Liver (tissue), 9 donors: Measurements from ENCODE around the gene RBM34. TPM values are rescaled to one million over a fixed set of nuclear protein-coding genes. Genes with fewer than 3 reads are reported as not detected.
A peak's percentile ranks its signal among the peaks of the same experiment; 100 is the strongest.

Experiments used
- DNase-seq: peaks from one replicate; pipeline ENCODE4 v3.0.0-alpha.2; 2017; ENCODE audit warnings: low spot score
- H3K27ac ChIP-seq, 2 donors: one replicate each; pipeline ENCODE4 v1.7.0; 2013; ENCODE audit warnings: inconsistent platforms in 2 of 2, low read length in 2 of 2, control low read depth in 1 of 2, low read depth in 1 of 2, mild to moderate bottlenecking in 1 of 2
- H3K27me3 ChIP-seq, 4 donors: one replicate each; pipeline versions ENCODE4 v1.6.1 to v1.7.0; 2013; ENCODE audit warnings: low read length in 3 of 4, inconsistent platforms in 1 of 4, mild to moderate bottlenecking in 1 of 4, moderate library complexity in 1 of 4; ENCODE audit not compliant: control insufficient read depth in 4 of 4, insufficient read depth in 4 of 4
- H3K36me3 ChIP-seq, 4 donors: one replicate each; pipeline versions ENCODE4 v1.6.1 to v1.7.0; 2013; ENCODE audit warnings: low read length in 3 of 4, mild to moderate bottlenecking in 3 of 4, low read depth in 1 of 4, moderate library complexity in 1 of 4; ENCODE audit not compliant: control insufficient read depth in 4 of 4, insufficient read depth in 3 of 4
- H3K4me1 ChIP-seq, 4 donors: one replicate each; pipeline versions ENCODE4 v1.6.1 to v1.7.0; 2013; ENCODE audit warnings: low read length in 3 of 4, mild to moderate bottlenecking in 3 of 4, moderate library complexity in 1 of 4; ENCODE audit not compliant: control insufficient read depth in 4 of 4, insufficient read depth in 4 of 4
- H3K4me3 ChIP-seq, 3 donors: one replicate each; pipeline versions ENCODE4 v1.6.1 to v1.7.0; 2013; ENCODE audit warnings: low read length in 3 of 3, control low read depth in 1 of 3, low read depth in 1 of 3, mild to moderate bottlenecking in 1 of 3
- H3K9ac ChIP-seq, 2 donors: one replicate each; pipeline ENCODE4 v1.7.0; 2013; ENCODE audit warnings: low read length in 2 of 2, mild to moderate bottlenecking in 2 of 2, moderate library complexity in 2 of 2, control low read depth in 1 of 2, low read depth in 1 of 2
- H3K9me3 ChIP-seq, 4 donors: one replicate each; pipeline versions ENCODE4 v1.6.1 to v1.7.0; 2013; ENCODE audit warnings: low read length in 3 of 4; ENCODE audit not compliant: control insufficient read depth in 4 of 4
- ATF3 ChIP-seq: IDR thresholded peaks from 2 replicates; pipeline ENCODE4 v1.6.1; 2016; ENCODE audit warnings: antibody characterized with exemption
- CTCF ChIP-seq: fragments of 150-350 bp; IDR thresholded peaks from 2 replicates; pipeline ENCODE4 v1.5.1; 2017; ENCODE audit warnings: improper control_type of control experiment, low read depth, low read length; ENCODE audit not compliant: missing input control
- EGR1 ChIP-seq, 2 donors: IDR thresholded peaks; 2 replicates each; pipeline ENCODE4 v1.6.1; 2016 to 2018; ENCODE audit warnings: antibody characterized with exemption in 2 of 2, low read depth in 2 of 2
- FOXA1 ChIP-seq: IDR thresholded peaks from 2 replicates; pipeline ENCODE4 v1.6.1; 2016; ENCODE audit warnings: antibody characterized with exemption
- FOXA2 ChIP-seq: IDR thresholded peaks from 2 replicates; pipeline ENCODE4 v1.6.1; 2016; ENCODE audit warnings: antibody characterized with exemption
- GABPA ChIP-seq, 2 donors: IDR thresholded peaks in 1 of 2; conservative IDR thresholded peaks in 1 of 2; 2 replicates each; pipeline ENCODE4 v1.6.1; 2016; ENCODE audit warnings: antibody characterized with exemption in 2 of 2, mild to moderate bottlenecking in 1 of 2, moderate library complexity in 1 of 2
- HNF4A ChIP-seq, 2 donors: conservative IDR thresholded peaks; 2 replicates each; pipeline ENCODE4 v1.6.1; 2016; ENCODE audit warnings: antibody characterized with exemption in 2 of 2, mild to moderate bottlenecking in 2 of 2
- HNF4G ChIP-seq: IDR thresholded peaks from 2 replicates; pipeline ENCODE4 v1.6.1; 2016; ENCODE audit warnings: antibody characterized with exemption
- JUND ChIP-seq, 2 donors: IDR thresholded peaks; 2 replicates each; pipeline ENCODE4 v1.6.1; 2016; ENCODE audit warnings: antibody characterized with exemption in 2 of 2
- NR2F2 ChIP-seq: IDR thresholded peaks from 2 replicates; pipeline ENCODE4 v1.6.1; 2016; ENCODE audit warnings: antibody characterized with exemption
- RAD21 ChIP-seq, 2 donors: IDR thresholded peaks; 2 replicates each; pipeline ENCODE4 v1.6.1; 2016; ENCODE audit warnings: antibody characterized with exemption in 2 of 2, mild to moderate bottlenecking in 2 of 2
- RXRA ChIP-seq, 2 donors: IDR thresholded peaks; 2 replicates each; pipeline ENCODE4 v1.6.1; 2017 to 2018; ENCODE audit warnings: antibody characterized with exemption in 2 of 2, mild to moderate bottlenecking in 1 of 2
- SP1 ChIP-seq: IDR thresholded peaks from 2 replicates; pipeline ENCODE4 v1.6.1; 2018; ENCODE audit warnings: antibody characterized with exemption, mild to moderate bottlenecking
- TAF1 ChIP-seq: conservative IDR thresholded peaks from 2 replicates; pipeline ENCODE4 v1.6.1; 2016; ENCODE audit warnings: antibody characterized with exemption, mild to moderate bottlenecking
- YY1 ChIP-seq: IDR thresholded peaks from 2 replicates; pipeline ENCODE4 v1.6.1; 2016; ENCODE audit warnings: antibody characterized with exemption, mild to moderate bottlenecking
- WGBS: extraction: QIAGEN DNeasy Blood & Tissue Kit; methylation state at CpG from one replicate; pipeline ENCODE4 v1.1.7; 2013; 5-methylcytosine and 5-hydroxymethylcytosine counted together
- polyA plus RNA-seq, 2 donors: library from polyadenylated mRNA; stranded (reverse) in 1 of 2; unstranded in 1 of 2; fragments of 200-250 nt in 1 of 2; fragments of >200 nt in 1 of 2; fragmentation: Nextera tagmentation in 1 of 2; extraction: Ambion mirVana in 1 of 2; gene quantifications; one replicate each; pipeline versions ENCODE4 v1.2.1 to v1.2.3, GENCODE V29; 2013 to 2015
- total RNA-seq, 2 donors: library from RNA; depleted of rRNA; stranded (reverse); fragments of >200 nt; gene quantifications; one replicate each; pipeline ENCODE4 v1.2.3, GENCODE V29; 2014
- TF ChIP-seq, protein P1 (sequence below): IDR thresholded peaks from 2 replicates; pipeline ENCODE4 v1.6.1; 2016; ENCODE audit warnings: antibody characterized with exemption, mild to moderate bottlenecking
- TF ChIP-seq, protein P2 (sequence below): IDR thresholded peaks from 2 replicates; pipeline ENCODE4 v1.6.1; 2016; ENCODE audit warnings: antibody characterized with exemption
- donor health status: healthy.
- donor health status: healthy.
- donor health status: healthy.
- donor health status: healthy.
- donor health status: healthy.

RBM34 gene
- total and polyA plus RNA-seq, 4 donors = 15.6 to 30.2 (median 18.8) TPM

DNA sequence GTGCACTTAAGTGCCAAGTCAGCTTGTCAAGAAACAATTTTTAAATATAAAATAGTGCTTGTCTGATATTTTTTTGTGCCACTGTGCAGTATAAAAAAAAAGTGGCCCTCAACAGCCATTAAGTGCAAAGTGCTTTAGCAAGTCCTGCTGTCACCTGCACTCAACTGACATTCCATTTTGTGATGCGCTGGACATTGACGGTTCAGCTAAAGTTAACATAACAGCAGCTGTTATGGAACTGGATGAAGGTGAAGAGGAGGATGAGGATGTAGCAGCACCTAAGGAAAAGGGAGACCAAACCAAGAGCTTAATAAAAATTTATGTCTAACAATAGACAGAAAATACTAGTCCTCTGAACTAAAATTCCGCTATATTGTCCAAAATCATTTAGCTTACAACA is 7.3 kb upstream of the RBM34 start:
- no peak overlapping the region for H3K9ac ChIP-seq
- H3K4me3 ChIP-seq = no peak overlapping the region
- peaks cover 9 to 21% (median 14%) of the 10 kb centered on the region in 4 donors for H3K36me3 ChIP-seq
- 97% methylated on average over 3 of the region's 3 CpGs for WGBS
- DNase-seq = no peak
- no peak overlapping the region for H3K27ac ChIP-seq
- H3K27me3 ChIP-seq = no peaks in the 10 kb centered on the region
- no peaks in the 10 kb centered on the region for H3K4me1 ChIP-seq
- no peaks in the 10 kb centered on the region for H3K9me3 ChIP-seq
- TF ChIP-seq RXRA (IDR thresholded peaks at IDR 0.05) (no peak), ATF3 (no peak), SP1 (no peak), EGR1 (IDR thresholded peaks at IDR 0.05; ENCODE audit: low read depth in 2 of 2) (no peak), YY1 (no peak), TAF1 (no peak)

- H3K27me3 ChIP-seq = no peaks in the 10 kb centered on the region
- DNase-seq = no peak
- TF ChIP-seq HNF4G (no peak), RAD21 (IDR thresholded peaks at IDR 0.05) (no peak), HNF4A (conservative IDR thresholded peaks at IDR 0.05) (no peak), FOXA1 (no peak), CTCF (no peak), FOXA2 (no peak), EGR1 (IDR thresholded peaks at IDR 0.05; ENCODE audit: low read depth in 2 of 2) (no peak), GABPA (IDR thresholded peaks at IDR 0.05 in 1 of 2, conservative IDR thresholded peaks at IDR 0.05 in 1 of 2) (no peak), YY1 (no peak), ATF3 (no peak), JUND (IDR thresholded peaks at IDR 0.05) (no peak), SP1 (no peak), NR2F2 (no peak), TAF1 (no peak)
- TF ChIP-seq, protein P1, sequence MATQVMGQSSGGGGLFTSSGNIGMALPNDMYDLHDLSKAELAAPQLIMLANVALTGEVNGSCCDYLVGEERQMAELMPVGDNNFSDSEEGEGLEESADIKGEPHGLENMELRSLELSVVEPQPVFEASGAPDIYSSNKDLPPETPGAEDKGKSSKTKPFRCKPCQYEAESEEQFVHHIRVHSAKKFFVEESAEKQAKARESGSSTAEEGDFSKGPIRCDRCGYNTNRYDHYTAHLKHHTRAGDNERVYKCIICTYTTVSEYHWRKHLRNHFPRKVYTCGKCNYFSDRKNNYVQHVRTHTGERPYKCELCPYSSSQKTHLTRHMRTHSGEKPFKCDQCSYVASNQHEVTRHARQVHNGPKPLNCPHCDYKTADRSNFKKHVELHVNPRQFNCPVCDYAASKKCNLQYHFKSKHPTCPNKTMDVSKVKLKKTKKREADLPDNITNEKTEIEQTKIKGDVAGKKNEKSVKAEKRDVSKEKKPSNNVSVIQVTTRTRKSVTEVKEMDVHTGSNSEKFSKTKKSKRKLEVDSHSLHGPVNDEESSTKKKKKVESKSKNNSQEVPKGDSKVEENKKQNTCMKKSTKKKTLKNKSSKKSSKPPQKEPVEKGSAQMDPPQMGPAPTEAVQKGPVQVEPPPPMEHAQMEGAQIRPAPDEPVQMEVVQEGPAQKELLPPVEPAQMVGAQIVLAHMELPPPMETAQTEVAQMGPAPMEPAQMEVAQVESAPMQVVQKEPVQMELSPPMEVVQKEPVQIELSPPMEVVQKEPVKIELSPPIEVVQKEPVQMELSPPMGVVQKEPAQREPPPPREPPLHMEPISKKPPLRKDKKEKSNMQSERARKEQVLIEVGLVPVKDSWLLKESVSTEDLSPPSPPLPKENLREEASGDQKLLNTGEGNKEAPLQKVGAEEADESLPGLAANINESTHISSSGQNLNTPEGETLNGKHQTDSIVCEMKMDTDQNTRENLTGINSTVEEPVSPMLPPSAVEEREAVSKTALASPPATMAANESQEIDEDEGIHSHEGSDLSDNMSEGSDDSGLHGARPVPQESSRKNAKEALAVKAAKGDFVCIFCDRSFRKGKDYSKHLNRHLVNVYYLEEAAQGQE = no peak
- TF ChIP-seq, protein P2, sequence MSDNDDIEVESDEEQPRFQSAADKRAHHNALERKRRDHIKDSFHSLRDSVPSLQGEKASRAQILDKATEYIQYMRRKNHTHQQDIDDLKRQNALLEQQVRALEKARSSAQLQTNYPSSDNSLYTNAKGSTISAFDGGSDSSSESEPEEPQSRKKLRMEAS = no peak
- peak overlapping the region; percentile 94 to 99 for H3K9ac ChIP-seq
- H3K4me3 ChIP-seq = peak overlapping the region; percentile 81 to 100 (median 98)
- 64% methylated on average over 21 of the region's 21 CpGs for WGBS
- H3K27ac ChIP-seq = peak overlapping the region; percentile 90 to 93
- H3K36me3 ChIP-seq = peaks cover 0 to 11% (median 5%) of the 10 kb centered on the region in 4 donors
- H3K9me3 ChIP-seq = no peaks in the 10 kb centered on the region
- peaks cover 4 to 13% (median 7%) of the 10 kb centered on the region in 4 donors for H3K4me1 ChIP-seq
These were observed 756 bp upstream of the RBM34 start for GRCh38 chr1:235161685-235162327.
